Spinal cord (tissue), 4 donors: Measurements from ENCODE around the gene CHCT1. TPM values are rescaled to one million over a fixed set of nuclear protein-coding genes. Genes with fewer than 3 reads are reported as not detected.

Source experiments
- polyA plus RNA-seq, 2 donors: library from polyadenylated mRNA; unstranded; fragments of 120-200 nt; gene quantifications; one replicate each; pipeline ENCODE4 v1.2.1, GENCODE V29; 2013; ENCODE audit not compliant: insufficient read length in 2 of 2
- total RNA-seq, 2 donors: library from RNA; depleted of rRNA in 1 of 2; stranded (reverse); fragments of 120-200 nt in 1 of 2; fragments of >200 nt in 1 of 2; gene quantifications; one replicate each; pipeline versions ENCODE4 v1.2.3 to v1.2.4, GENCODE V29; 2013 to 2014

Gene CHCT1
- total and polyA plus RNA-seq, 4 donors, result 0.17 TPM; not detected in 3

Other genes starting within 250 kb of the CHCT1 start
- gene USP32, start 30.4 kb upstream of the CHCT1 start, total RNA-seq, result 100 to 1,000 TPM in 1 of 2 donors, 10 to 100 TPM in 1; 55.2 to 103 TPM
- gene USP32, start 30.4 kb upstream of the CHCT1 start, polyA plus RNA-seq, result 10 to 100 TPM; 46.6 to 49.0 TPM
- 10 to 100 TPM; 56.0 to 88.9 TPM for gene APPBP2, start 103.8 kb downstream of the CHCT1 start, total RNA-seq
- gene APPBP2, start 103.8 kb downstream of the CHCT1 start, polyA plus RNA-seq, result 10 to 100 TPM; 40.1 to 51.1 TPM
- gene PPM1D, start 177.7 kb downstream of the CHCT1 start, total RNA-seq, result 10 to 100 TPM; 14.3 to 15.8 TPM
- 10 to 100 TPM; 13.4 to 15.8 TPM for gene PPM1D, start 177.7 kb downstream of the CHCT1 start, polyA plus RNA-seq